Motor neuron (in vitro differentiated cells): ENCODE data around the gene TRHDE. TPM values are rescaled to one million over a fixed set of nuclear protein-coding genes. Genes with fewer than 3 reads are reported as not detected.

Source experiments
- ATAC-seq, 8 experiments: fragments of 200-7000 bp; cut with Tn5 transposase; replicated peaks in 6 of 8; 2 replicates each; pipeline ENCODE4 v1.8.0; 2021; ENCODE audit warnings: mild to moderate bottlenecking in 8 of 8, moderate library complexity in 8 of 8
- H3K27ac ChIP-seq, 2 donors: fragments of 250-450 bp; sonication (Bioruptor Pico); 2 replicates each; pipeline ENCODE4 v1.9.0; 2021; ENCODE audit warnings: antibody characterized with exemption in 2 of 2, mild to moderate bottlenecking in 2 of 2, moderate library complexity in 1 of 2
- H3K4me1 ChIP-seq, 2 donors: fragments of 250-450 bp; sonication (Bioruptor Pico); replicated peaks in 1 of 2; 2 replicates each; pipeline ENCODE4 v1.6.1; 2021; ENCODE audit warnings: antibody characterized with exemption in 2 of 2, mild to moderate bottlenecking in 2 of 2, moderate library complexity in 1 of 2
- H3K4me3 ChIP-seq, 5 donors: fragments of 250-450 bp; sonication (Bioruptor Pico); 2 replicates each; pipeline ENCODE4 v1.9.0; 2021; ENCODE audit warnings: antibody characterized with exemption in 5 of 5, mild to moderate bottlenecking in 5 of 5, moderate library complexity in 4 of 5
- WGBS, 10 experiments: fragments of 450-650 bp; shearing (Covaris generic); methylation state at CpG; one replicate each; pipeline ENCODE4 v1.0.0; 2022; 5-methylcytosine and 5-hydroxymethylcytosine counted together
- in situ Hi-C, 9 experiments: fragments of 400-800 bp; cut with MboI; loops; one replicate each; pipeline ENCODE4 v1.15.0; 2021; ENCODE audit warnings: low sequenced_read_pairs in 9 of 9, low pct_unique_long_range_greater_than_20kb in 2 of 9; ENCODE audit not compliant: unreplicated experiment in 9 of 9
- total RNA-seq, 8 experiments: library from RNA; unstranded; fragments of 300-600 nt; gene quantifications; 2 replicates each; pipeline versions ENCODE4 v1.2.3 to v1.2.4, GENCODE V29; 2022

The TRHDE gene
- total RNA-seq, 8 experiments from 2014 or later, result 0.04 to 7.1 (median 1.9) TPM

DNA sequence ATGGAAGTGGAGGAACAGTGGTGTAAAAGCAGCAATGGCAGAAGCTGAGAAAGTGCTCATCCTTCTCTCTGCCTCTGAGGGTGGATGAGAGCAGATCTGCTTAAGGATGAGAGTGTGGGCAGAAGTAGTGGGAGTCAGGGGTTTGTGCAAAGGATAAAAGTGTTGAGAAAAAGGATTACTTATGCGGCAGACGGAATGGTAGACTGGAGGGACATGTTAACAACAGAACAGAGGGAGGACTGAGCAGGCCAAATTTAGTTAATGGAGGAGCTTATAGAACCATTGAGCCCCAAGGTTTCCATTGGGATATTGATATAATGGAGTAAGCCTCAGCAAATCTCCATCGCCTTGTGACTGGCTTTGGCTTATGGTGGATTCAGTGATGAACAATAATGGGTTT lies 25.5 kb downstream of the TRHDE start:
- no peak for ATAC-seq
- H3K4me1 ChIP-seq, result no peaks in the 10 kb centered on the region
- H3K27ac ChIP-seq, result no peak overlapping the region
- in situ Hi-C loops, result no loop called here
- 0 to 100% (median 76%) methylated on average over 1 to 3 of the region's 3 CpGs; no CpG with 5 or more reads in 5 of the 10 experiments for WGBS, 10 experiments
- H3K4me3 ChIP-seq, result no peak overlapping the region

DNA sequence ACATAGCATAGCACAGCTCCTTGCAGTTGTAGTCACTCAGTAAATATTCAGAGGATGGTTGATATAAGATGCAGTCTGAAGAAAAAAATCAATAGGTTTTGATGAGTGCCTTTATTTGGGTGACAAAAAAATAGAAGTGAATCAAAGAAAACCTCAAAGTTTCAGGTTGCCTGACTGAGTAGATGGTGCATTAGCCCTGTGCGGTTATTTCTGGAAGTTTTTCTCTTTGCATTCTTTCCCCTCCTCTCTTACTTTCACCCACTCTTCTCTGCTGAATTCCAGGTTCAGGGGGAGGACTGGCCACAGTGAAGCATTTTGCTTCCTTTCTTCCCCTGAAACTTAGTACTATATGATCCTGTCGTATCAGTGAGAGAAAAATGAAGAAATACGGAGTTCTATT lies 28.6 kb downstream of the TRHDE start:
- no peak overlapping the region for H3K4me3 ChIP-seq

DNA sequence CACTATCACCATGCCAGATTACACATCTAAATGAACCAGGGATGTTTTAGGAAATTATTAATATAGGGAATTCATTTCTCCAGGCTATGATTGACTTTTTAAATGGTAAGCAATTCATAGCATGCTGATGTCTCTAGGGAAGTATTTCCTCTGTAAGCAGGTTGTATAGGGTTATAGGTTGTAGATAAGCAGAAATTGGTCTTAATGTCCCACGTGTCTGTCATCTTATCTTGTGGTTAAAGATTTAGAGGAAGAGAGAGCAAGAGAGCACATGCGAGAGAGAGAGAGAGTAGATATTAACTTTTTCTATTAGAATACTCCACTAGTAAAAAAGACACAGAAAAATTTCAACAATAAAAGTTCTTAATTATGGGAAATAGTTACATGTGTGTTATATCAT lies 32.6 kb downstream of the TRHDE start:
- Histone ChIP-seq H3K4me3 (no peak overlapping the region), H3K27ac (no peak overlapping the region), H3K4me1 (peaks cover 0 to 4% of the 10 kb centered on the region in 2 donors)
- in situ Hi-C loops, result no loop called here
- 0 to 80% (median 62%) methylated on average over 1 to 2 of the region's 2 CpGs; no CpG with 5 or more reads in 3 of the 10 experiments for WGBS, 10 experiments
- no peak for ATAC-seq

More for the DNA sequence above, 28.6 kb downstream of the TRHDE start:
- H3K4me1 ChIP-seq, result no peaks in the 10 kb centered on the region
- no peak overlapping the region for H3K27ac ChIP-seq
- in situ Hi-C loops, result no loop called here
- 0 to 100% (median 75%) methylated on average over 1 to 3 of the region's 3 CpGs; no CpG with 5 or more reads in 2 of the 10 experiments for WGBS, 10 experiments
- ATAC-seq, result no peak

DNA sequence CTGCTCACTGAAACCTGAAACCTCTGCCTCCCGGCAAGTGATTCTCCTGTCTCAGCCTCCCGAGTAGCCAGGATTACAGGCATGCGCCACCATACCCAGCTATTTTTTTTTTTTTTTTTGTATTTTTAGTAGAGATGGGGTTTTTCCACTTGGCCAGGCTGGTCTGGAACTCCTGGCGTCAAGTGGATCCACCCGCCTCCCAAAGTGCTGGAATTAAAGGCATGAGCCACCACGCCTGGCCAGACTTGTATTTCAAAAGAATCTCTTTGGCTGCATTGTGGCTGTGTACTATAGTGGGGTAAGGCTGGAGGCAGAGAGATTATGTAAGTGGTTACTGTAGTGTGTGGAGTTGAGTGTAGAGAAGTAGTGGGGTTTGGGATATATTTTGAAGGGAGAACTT lies 35.1 kb downstream of the TRHDE start:
- no peak overlapping the region for H3K4me3 ChIP-seq
- H3K27ac ChIP-seq, result no peak overlapping the region
- 39 to 100% (median 90%) methylated on average over 1 to 6 of the region's 6 CpGs; no CpG with 5 or more reads in 1 of the 10 experiments for WGBS, 10 experiments
- ATAC-seq, result no peak
- H3K4me1 ChIP-seq, result peaks cover 3 to 4% of the 10 kb centered on the region in 2 donors
- in situ Hi-C loops, result no loop called here

DNA sequence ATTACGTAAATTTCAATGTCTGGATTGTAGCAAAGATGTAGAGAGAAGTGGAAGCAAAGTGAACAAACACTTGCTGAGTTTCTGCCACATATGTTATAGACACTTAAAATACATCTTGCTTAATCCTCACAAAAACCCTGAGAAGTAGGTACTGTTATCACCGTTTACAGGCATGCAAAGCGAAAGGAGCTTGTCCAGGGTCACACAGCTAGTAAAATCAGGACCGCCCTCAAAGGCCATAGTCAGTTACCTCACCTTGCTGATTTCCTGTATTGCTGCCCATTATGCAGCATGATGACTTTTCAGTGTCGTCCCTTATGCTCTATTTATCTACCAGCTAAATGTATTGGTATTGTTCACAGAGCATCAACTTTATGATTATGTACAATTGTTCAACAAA lies 39.8 kb downstream of the TRHDE start:
- H3K4me1 ChIP-seq, result peaks cover 8 to 9% of the 10 kb centered on the region in 2 donors
- H3K27ac ChIP-seq, result no peak overlapping the region
- no peak overlapping the region for H3K4me3 ChIP-seq
- no peak for ATAC-seq
- in situ Hi-C loops, result no loop called here
- 2 to 100% (median 83%) methylated on average over 1 to 5 of the region's 5 CpGs for WGBS, 10 experiments

DNA sequence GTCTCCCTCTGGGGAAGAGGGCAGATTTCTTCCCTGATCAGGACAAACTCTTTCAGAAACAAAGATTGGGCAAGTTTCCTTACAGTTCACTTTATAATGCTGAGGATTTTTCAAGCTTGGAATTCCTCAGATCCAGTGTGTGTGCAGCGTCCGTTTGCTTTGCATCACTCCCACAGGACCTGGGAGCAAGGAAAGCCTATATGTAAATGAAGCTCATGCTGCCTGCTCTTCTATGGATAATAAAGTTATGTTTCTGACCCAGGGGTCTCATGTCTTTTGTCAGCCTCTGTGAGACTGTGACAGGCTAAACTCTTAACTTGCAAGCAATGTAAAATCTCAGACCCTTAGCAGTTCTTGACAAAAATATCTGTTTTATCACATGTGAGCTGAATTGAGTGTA lies 41.6 kb downstream of the TRHDE start:
- Histone ChIP-seq H3K4me1 (peaks cover 5 to 8% of the 10 kb centered on the region in 2 donors), H3K4me3 (no peak overlapping the region), H3K27ac (no peak overlapping the region)
- ATAC-seq, result peak in 5 of 8 experiments; percentile 51 to 75 (median 53)
- in situ Hi-C loops, result no loop called here
- WGBS, 10 experiments, result 5 to 62% (median 25%) methylated on average over 1 to 2 of the region's 2 CpGs; no CpG with 5 or more reads in 3 of the 10 experiments

DNA sequence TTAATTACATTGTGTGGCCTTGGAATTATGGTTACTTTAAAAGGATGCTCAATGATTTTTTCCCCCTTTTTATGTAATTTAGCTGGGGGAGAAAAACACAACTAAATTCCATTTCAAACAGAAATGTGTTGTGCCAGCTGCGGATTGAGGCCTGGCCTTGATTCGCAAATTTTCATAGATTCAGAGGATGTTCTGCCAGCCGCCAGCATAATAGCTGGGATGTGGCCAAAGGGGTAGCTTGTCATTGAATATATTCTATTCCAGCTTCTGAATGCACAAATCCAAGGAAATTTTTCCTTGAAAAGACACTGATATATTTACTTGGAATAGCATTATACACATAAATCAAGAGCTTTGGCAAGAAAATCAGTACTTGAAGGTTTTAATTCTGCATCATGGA lies 43.7 kb downstream of the TRHDE start:
- H3K4me3 ChIP-seq, result no peak overlapping the region
- peaks cover 5 to 8% of the 10 kb centered on the region in 2 donors for H3K4me1 ChIP-seq
- no peak for ATAC-seq
- no peak overlapping the region for H3K27ac ChIP-seq
- in situ Hi-C loops, result no loop called here
- WGBS, 10 experiments, result 63 to 100% (median 99%) methylated on average over 3 of the region's 3 CpGs; no CpG with 5 or more reads in 4 of the 10 experiments

DNA sequence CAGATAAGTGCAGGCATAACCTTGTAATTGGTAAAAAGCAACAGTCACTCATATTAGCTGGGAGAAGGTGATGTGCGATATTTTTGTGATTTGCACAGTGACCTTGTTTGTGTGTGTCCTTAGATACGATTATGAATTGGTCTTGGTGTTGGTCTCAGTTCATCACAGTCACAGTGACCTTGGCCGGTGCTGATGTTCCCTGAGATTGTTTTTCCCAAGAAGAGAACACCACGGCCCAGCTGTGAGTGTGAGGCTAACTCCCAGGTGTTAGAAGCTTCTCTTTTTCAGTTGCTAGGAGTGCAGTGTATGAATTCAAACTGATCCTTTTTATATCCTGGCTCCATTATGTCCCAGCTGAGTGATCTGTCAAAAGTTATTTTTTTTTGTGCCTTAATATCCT lies 46.2 kb downstream of the TRHDE start:
- peaks cover 5% of the 10 kb centered on the region in 2 donors for H3K4me1 ChIP-seq
- in situ Hi-C loops, result no loop called here
- no peak for ATAC-seq
- H3K4me3 ChIP-seq, result no peak overlapping the region
- WGBS, 10 experiments, result 0 to 100% (median 73%) methylated on average over 1 to 4 of the region's 4 CpGs; no CpG with 5 or more reads in 2 of the 10 experiments
- H3K27ac ChIP-seq, result no peak overlapping the region

DNA sequence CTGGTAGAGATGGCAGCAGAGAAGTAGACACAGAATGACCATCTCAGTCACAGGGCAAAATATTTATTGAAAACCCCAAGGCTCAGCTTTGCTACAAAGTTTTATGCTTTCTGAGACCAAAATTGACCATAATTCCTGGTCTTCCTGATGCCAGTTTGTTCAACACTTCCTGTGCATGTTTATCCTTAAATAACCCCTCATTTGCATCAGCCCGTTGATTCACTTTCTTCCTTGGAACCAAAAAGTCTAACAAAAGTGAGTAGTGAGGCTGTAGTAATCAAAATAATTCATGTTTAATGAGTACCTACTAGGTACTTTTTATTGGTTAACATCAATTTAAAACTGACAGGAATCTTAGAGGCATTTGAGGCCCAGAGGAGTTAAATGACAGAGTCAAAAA lies 51.7 kb downstream of the TRHDE start:
- WGBS, 10 experiments, result 57 to 100% (median 85%) methylated on average over 1 of the region's 1 CpG; no CpG with 5 or more reads in 4 of the 10 experiments
- ATAC-seq, result no peak
- Histone ChIP-seq H3K4me1 (no peaks in the 10 kb centered on the region), H3K27ac (no peak overlapping the region), H3K4me3 (no peak overlapping the region)
- in situ Hi-C loops, result no loop called here

DNA sequence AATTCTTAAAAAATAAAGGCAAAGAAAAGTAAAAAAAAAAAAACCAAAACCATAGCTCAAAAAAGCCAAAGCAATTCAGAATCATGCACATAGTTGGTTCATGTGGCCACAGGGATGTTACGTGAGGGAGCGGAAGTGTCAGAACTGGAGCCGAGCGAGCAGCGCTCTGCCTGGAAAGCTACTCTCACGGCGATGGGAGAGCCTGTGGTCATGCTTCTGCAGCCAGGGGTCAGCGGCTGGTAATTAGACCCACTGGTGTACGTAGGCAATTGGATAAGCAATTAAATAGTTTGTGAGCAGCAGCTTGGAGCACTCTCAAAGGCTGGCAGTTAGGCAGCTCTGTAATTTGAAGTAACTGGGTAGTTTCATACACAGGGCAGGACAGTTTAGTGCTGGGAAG lies 58.1 kb downstream of the TRHDE start:
- Histone ChIP-seq H3K4me3 (no peak overlapping the region), H3K27ac (no peak overlapping the region), H3K4me1 (no peaks in the 10 kb centered on the region)
- WGBS, 10 experiments, result 7 to 95% (median 77%) methylated on average over 2 to 9 of the region's 9 CpGs; no CpG with 5 or more reads in 1 of the 10 experiments
- ATAC-seq, result peak in 2 of 8 experiments; percentile 21 to 22
- in situ Hi-C loops, result no loop called here

DNA sequence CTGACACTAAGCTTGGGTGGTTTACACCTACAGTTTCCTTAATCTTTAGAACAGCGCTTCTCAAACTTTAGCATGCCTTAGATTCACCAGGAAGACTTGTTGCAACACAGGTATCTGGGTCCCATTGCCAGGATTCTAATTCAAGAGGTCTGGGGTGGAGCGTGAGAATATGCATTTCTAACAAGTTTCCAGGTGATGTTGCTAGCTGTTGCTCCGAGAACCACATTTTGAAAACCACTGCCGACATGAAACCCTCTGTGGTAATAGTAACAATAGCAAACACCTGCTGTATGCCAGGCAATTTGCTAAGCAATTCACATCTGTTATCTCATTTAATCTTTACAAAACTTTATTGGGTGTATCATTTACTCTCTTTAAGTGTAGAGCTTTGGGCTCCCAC lies 58.6 kb downstream of the TRHDE start:
- in situ Hi-C loops, result no loop called here
- Histone ChIP-seq H3K4me3 (no peak overlapping the region), H3K4me1 (no peaks in the 10 kb centered on the region), H3K27ac (no peak overlapping the region)
- WGBS, 10 experiments, result 12 to 100% (median 82%) methylated on average over 1 to 4 of the region's 4 CpGs; no CpG with 5 or more reads in 3 of the 10 experiments
- no peak for ATAC-seq

DNA sequence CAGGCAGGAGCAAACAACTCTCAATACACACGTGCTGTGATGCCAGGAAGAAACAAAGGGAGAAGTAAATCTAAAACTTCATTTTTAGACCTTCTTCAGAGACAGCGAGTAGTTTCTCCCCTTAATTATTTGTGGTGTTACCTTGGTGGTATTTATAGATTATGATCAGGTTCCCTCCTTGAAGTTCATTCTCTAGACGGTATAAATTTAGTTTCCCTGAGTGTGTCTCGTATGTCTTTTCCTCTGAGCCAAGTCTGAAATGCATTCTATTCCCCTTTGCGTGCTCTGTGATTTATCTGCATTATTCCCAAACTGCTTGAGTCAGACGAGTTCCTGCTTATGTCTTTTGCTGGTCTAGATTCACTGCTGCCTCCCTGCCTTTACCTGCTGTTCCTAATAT lies 65.2 kb downstream of the TRHDE start:
- WGBS, 10 experiments, result 0 to 96% (median 72%) methylated on average over 2 to 6 of the region's 6 CpGs; no CpG with 5 or more reads in 1 of the 10 experiments
- in situ Hi-C loops, result no loop called here
- no peak for ATAC-seq
- no peak overlapping the region for H3K27ac ChIP-seq
- H3K4me3 ChIP-seq, result no peak overlapping the region
- no peaks in the 10 kb centered on the region for H3K4me1 ChIP-seq

DNA sequence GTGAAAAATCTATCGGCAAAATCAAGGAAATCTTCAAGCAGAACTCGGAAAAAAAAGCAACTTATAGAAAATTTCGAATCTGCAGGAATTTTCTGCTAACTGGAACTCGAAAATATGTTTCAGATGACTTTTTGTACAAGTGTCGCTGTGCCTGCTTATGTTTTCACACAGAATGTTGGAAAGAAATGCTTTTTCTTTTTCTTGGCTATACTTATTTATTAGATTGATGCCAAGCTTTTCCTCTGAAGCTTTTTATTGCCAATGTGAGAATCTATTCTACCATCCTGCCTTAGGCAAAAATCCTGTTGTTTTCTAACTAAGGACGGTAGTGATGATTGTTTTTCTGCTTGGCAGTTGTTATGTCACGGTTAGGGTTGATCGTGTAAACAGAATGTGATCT lies 65.8 kb downstream of the TRHDE start:
- in situ Hi-C loops, result no loop called here
- no peak for ATAC-seq
- no peaks in the 10 kb centered on the region for H3K4me1 ChIP-seq
- H3K27ac ChIP-seq, result no peak overlapping the region
- no peak overlapping the region for H3K4me3 ChIP-seq
- 6 to 91% (median 83%) methylated on average over 3 to 8 of the region's 8 CpGs for WGBS, 10 experiments

DNA sequence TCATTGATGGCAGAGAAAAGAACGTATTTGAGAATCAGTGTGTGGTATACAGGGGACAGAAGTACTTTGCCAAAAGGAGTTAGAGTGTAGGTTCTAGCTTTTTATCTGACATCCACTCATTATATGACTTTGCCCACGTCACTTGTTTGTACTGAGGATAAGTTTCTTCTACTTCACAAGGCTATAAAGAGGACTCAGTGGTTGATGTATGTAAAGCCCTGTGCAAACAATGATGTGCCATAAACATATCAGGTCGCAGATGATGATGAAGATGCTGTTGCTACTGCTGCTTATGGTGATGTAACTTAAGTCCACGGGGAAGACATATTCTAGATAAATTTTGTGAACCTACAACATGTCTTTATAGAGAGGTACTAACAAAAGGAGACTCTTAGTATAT lies 66.3 kb downstream of the TRHDE start:
- H3K4me1 ChIP-seq, result no peaks in the 10 kb centered on the region
- no peak overlapping the region for H3K27ac ChIP-seq
- WGBS, 10 experiments, result 0 to 100% (median 81%) methylated on average over 2 to 4 of the region's 4 CpGs
- in situ Hi-C loops, result no loop called here
- H3K4me3 ChIP-seq, result no peak overlapping the region
- no peak for ATAC-seq
